HG03469 (cell line): ENCODE results near the gene ASGR2.

Experiments used
- ATAC-seq: cut with Tn5 transposase; IDR thresholded peaks from one replicate; pipeline ENCODE4 v1.9.1; 2021; ENCODE audit warnings: mild to moderate bottlenecking, moderate library complexity, moderate number of reproducible peaks; ENCODE audit not compliant: unreplicated experiment

The ASGR2 gene

DNA sequence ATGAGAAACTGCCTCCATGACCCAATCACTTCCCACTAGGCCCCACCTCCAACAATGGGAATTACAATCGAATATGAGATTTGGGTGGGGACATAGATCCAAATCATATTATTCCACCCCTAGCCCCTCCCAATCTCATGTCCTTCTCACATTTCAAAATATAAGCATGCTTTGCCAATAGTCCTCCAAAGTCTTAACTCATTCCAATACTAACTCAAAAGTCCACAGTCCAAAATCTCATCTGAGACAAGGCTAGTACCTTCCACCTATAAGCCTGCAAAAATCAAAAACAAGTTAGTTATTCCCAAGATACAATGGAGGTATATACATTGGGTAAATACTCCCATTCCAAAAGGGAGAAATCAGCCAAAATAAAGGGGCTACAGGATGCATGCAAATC, 47.4 kb downstream of the ASGR2 start:
- no peak for ATAC-seq

DNA sequence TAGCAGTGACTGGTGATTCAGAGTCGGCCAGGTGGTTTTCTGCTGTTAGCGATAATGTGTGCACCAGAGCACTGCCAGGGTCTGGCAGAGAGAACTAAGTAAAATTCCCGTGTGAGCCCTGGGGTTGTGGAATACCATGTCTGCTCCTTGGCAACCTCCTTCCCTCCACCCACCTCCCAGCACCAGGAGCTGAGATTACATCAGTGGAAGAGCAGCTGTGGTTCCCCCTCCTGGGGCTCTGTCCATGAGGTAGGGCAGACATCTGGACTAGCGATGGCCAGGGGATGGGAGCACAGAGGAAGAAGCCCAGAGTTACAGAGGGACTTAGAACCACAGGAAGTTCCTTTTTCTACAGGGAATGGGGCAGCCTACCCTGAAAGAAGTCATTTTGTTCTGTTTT, 50.4 kb downstream of the ASGR2 start:
- ATAC-seq = no peak

DNA sequence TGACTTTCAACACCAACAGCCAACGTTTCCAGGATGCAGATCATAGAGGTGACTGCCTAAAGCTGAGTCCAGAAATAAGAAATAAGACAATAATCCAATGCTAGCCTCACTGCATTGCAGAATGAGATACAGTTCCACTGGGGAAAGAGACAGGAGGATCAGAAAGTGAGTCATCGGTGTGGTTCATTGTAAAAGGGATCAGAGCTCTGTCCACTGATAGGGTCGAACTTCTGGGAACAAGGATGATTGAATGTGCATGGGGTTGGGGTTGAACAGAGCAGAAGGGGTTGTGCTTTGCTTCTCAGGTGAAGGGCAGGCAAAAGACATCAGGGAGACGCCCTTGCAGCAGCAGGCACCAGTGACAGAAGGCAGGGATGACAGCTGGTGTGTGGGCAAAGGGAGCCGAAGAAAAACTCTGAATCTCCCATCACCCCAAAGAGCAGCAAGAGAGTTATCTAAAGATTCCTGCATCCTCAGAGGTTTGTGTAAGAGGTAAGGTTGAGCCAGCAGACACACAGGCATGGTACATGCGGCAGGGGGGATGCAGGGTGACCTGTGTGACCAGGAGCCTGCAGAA, 51.0 kb downstream of the ASGR2 start:
- no peak for ATAC-seq

DNA sequence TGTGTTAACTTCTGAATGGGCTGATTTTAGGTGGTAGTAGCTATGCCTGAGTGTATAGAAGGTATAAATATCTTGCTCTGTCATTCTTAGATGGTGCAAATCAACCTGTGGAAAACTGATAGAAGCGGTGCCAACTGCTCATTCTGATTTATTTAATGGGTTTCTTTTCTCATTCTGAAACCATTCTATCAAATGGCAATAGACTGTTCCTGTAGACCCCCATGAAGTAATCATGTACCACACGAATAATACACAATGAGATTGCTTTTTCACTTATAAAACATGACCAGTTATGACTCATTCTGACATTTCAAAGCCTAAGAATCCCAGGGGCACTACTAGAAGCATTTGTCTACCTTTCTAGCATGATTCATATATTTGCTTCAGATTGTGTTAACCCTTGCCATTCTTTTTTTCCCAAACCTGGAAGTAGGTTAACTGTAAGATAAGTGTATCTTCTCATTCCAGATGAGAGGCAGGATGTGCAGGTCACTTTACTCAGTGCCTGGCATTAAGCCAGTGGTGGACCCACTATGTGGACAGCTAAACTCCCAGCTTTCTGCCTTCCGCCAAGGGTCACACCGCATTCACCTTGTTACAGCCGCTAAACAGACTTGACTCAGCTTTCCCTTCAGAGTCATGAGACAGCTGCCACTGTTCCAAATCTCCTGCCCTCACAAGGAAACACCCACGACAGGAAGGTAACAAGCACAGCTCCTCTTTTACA, 54.3 kb downstream of the ASGR2 start:
- ATAC-seq = no peak

DNA sequence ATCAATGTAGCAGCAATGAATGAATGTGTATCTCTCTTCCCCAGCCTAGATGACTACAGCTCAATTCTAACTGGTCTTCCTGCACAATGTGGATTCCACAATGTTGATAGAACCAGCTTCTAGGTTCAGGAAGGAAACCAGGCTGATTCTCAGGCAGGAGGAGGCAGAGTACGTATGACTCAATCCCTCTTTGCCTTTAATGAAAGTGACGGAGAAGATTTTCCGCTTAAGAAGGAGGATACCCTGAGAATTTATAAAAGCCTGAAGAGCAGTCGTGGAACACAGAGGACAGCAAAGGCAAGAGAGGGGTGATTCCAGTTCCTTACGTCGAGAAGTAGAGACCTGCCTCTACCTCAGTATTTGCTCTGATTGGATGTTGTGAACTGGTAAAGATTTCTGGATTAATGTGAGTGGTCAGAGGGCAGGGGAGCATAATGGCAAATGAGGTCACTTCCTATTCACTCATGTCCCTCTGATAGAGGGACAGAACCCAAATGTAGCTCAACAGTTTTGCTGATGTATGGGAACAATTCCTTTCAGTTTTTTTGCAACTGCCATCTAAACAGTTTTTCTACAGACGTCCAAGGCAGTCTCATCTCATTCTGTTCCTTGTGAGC, 55.7 kb downstream of the ASGR2 start:
- ATAC-seq = no peak

DNA sequence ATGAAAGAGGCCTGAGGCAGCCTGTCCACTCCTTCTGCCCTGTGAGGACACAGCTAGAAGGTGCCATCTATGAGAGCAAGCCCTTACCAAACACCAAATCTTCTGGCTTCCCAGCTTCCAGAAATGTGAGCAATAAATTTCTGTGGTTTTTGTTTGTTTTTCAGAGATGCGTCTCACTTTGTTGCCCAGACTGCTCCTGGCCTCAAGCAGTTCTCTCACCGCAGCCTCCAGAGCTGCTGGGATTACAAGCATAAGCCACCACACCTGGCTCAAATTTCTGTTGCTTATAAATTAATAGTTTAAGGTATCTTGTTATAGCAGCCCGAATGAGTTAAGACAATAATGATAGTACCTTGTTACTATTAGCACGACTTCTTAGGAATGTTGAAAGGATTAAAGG, 58.2 kb downstream of the ASGR2 start:
- no peak for ATAC-seq
